ENCODE results near the gene MBOAT1. TPM values are rescaled to one million over a fixed set of nuclear protein-coding genes. Genes with fewer than 3 reads are reported as not detected.

The MBOAT1 gene
- total and polyA plus RNA-seq, 4 experiments from 2014 or later: 0.49 to 24.6 (median 12.5) TPM

GRCh38 chr6:20172842-20173456, 39.3 kb downstream of the MBOAT1 start:
- Mint-ChIP-seq H3K4me1 (peaks cover 32 to 43% (median 35%) of the 10 kb centered on the region in 4 donors), H3K27me3 (no peaks in the 10 kb centered on the region), H3K27ac (peak overlapping the region in 4 of 7 donors; percentile 3 to 85 (median 78)), H3K9me3 (no peaks in the 10 kb centered on the region), H3K4me3 (peak overlapping the region in 1 of 8 donors; percentile 6), H3K36me3 (peaks cover 2 to 7% of the 10 kb centered on the region in 2 donors)
- CTCF ChIA-PET (ENCODE audit: partially characterized antibody): no interaction called here
- Histone ChIP-seq H3K9me3 (ENCODE audit: control insufficient read depth in 1 of 2, low read length in 2 of 2) (no peaks in the 10 kb centered on the region), H3K27me3 (ENCODE audit: insufficient read depth, low read length) (no peaks in the 10 kb centered on the region), H3K4me3 (ENCODE audit: low read length in 2 of 2) (no peak overlapping the region), H3K4me1 (ENCODE audit: insufficient read depth, low read length) (peaks cover 19% of the 10 kb centered on the region), H3K27ac (ENCODE audit: low read depth, low read length) (no peak overlapping the region), H3K36me3 (ENCODE audit: insufficient read depth, low read length) (no peaks in the 10 kb centered on the region)
- POLR2A ChIA-PET (ENCODE audit: partially characterized antibody): no interaction called here
- intact Hi-C loops (cut with micrococcal nuclease): no loop called here
- no peak for DNase-seq

DNA sequence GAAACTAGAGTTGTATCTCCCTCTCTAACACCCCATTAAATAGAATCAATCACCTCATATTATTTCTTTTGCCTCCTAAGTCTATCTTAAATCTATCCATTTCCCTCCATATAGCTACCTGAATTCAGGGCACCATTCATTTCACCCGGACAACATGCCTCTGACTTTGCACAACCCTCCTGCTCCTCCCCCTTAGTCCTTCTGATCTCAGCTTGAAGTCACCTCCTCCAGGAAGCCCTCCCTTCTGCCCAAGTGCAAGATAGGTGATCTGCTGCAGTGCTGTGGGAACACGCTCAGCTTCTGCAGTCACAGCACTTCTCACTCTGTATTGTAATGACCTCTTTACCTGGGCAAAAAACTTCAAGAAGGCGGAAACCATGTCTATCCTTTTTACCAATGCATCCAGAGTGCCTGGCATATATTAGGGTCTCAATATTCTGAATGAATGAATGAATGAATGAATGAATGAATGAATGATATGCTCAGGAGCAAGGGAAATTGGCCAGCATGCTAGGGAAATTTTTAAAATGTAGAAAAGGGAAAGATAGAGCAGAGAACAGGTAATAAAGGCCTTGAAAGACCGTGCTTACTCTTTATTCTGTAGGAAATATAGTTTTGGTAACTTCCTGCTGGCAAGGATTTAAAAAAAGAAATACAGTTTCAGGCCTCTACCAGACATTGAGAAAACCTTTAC, 41.7 kb downstream of the MBOAT1 start:
- Histone ChIP-seq H3K27me3 (ENCODE audit: insufficient read depth, low read length) (no peaks in the 10 kb centered on the region), H3K4me3 (ENCODE audit: low read length in 2 of 2) (no peak overlapping the region), H3K9me3 (ENCODE audit: control insufficient read depth in 1 of 2, low read length in 2 of 2) (no peaks in the 10 kb centered on the region), H3K4me1 (ENCODE audit: insufficient read depth, low read length) (peaks cover 19% of the 10 kb centered on the region), H3K36me3 (ENCODE audit: insufficient read depth, low read length) (no peaks in the 10 kb centered on the region), H3K27ac (ENCODE audit: low read depth, low read length) (no peak overlapping the region)
- no peaks in the 10 kb centered on the region for H3K27me3 Mint-ChIP-seq
- intact Hi-C loops (cut with micrococcal nuclease): no loop called here
- no peak overlapping the region for H3K27ac Mint-ChIP-seq
- ChIA-PET POLR2A (ENCODE audit: partially characterized antibody) (interaction anchor here (1.3 kb wide), 1 partner anchor 42 kb away, joined by 4 read pairs; no protein-coding TSS in a partner anchor), CTCF (ENCODE audit: partially characterized antibody) (interaction anchor here (1.0 kb wide), 1 partner anchor 16 kb away, joined by 3 read pairs; no protein-coding TSS in a partner anchor)
- H3K9me3 Mint-ChIP-seq: no peaks in the 10 kb centered on the region
- DNase-seq: no peak
- peaks cover 34 to 43% (median 35%) of the 10 kb centered on the region in 4 donors for H3K4me1 Mint-ChIP-seq
- H3K4me3 Mint-ChIP-seq: no peak overlapping the region
- peaks cover 9 to 20% of the 10 kb centered on the region in 2 donors for H3K36me3 Mint-ChIP-seq

GRCh38 chr6:20169786-20170185, 42.5 kb downstream of the MBOAT1 start:
- no peak for DNase-seq
- peak overlapping the region in 3 of 7 donors; percentile 0 to 46 (median 8) for H3K27ac Mint-ChIP-seq
- Histone ChIP-seq H3K4me1 (ENCODE audit: insufficient read depth, low read length) (peaks cover 17% of the 10 kb centered on the region), H3K4me3 (ENCODE audit: low read length in 2 of 2) (no peak overlapping the region), H3K36me3 (ENCODE audit: insufficient read depth, low read length) (no peaks in the 10 kb centered on the region), H3K27me3 (ENCODE audit: insufficient read depth, low read length) (no peaks in the 10 kb centered on the region), H3K27ac (ENCODE audit: low read depth, low read length) (no peak overlapping the region), H3K9me3 (ENCODE audit: control insufficient read depth in 1 of 2, low read length in 2 of 2) (no peaks in the 10 kb centered on the region)
- ChIA-PET POLR2A (ENCODE audit: partially characterized antibody) (interaction anchor here (1.3 kb wide), 1 partner anchor 43 kb away, joined by 4 read pairs; no protein-coding TSS in a partner anchor), CTCF (ENCODE audit: partially characterized antibody) (no interaction called here)
- peaks cover 33 to 41% (median 34%) of the 10 kb centered on the region in 4 donors for H3K4me1 Mint-ChIP-seq
- no peak overlapping the region for H3K4me3 Mint-ChIP-seq
- H3K9me3 Mint-ChIP-seq: no peaks in the 10 kb centered on the region
- intact Hi-C loops (cut with micrococcal nuclease): no loop called here
- peaks cover 9 to 20% of the 10 kb centered on the region in 2 donors for H3K36me3 Mint-ChIP-seq
- H3K27me3 Mint-ChIP-seq: no peaks in the 10 kb centered on the region

DNA sequence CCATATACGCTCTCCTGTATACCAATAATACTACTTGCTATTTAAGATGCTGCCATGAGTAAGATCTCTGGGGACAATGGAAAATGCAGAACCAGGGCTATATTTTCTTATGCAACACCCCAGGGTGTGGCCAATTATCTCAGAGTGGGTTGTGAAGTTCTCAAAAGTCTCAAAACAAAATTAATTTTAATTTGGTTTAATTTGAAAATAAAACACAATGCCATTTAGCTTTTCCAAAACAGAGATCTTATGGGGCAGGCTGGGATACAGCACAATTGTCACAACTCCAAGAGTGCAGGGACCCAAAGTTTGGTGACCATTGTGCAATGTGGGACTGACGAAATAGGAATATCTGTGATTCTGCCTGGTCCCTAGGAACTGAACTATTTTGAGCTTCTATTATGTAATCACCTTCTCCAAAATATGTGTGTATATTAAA, 43.1 kb downstream of the MBOAT1 start:
- no peaks in the 10 kb centered on the region for H3K27me3 ChIP-seq (ENCODE audit: insufficient read depth, low read length)
- H3K4me1 Mint-ChIP-seq: peaks cover 26 to 35% (median 28%) of the 10 kb centered on the region in 4 donors
- H3K36me3 ChIP-seq (ENCODE audit: insufficient read depth, low read length): no peaks in the 10 kb centered on the region
- no peaks in the 10 kb centered on the region for H3K27me3 Mint-ChIP-seq
- no peak overlapping the region for H3K27ac ChIP-seq (ENCODE audit: low read depth, low read length)
- no peak overlapping the region for H3K27ac Mint-ChIP-seq
- intact Hi-C loops (cut with micrococcal nuclease): no loop called here
- H3K4me1 ChIP-seq (ENCODE audit: insufficient read depth, low read length): peaks cover 11% of the 10 kb centered on the region
- H3K36me3 Mint-ChIP-seq: peaks cover 9 to 20% of the 10 kb centered on the region in 2 donors
- no peaks in the 10 kb centered on the region for H3K9me3 ChIP-seq (ENCODE audit: control insufficient read depth in 1 of 2, low read length in 2 of 2)
- H3K4me3 ChIP-seq (ENCODE audit: low read length in 2 of 2): no peak overlapping the region
- POLR2A ChIA-PET (ENCODE audit: partially characterized antibody): interaction anchor here (1.3 kb wide), 1 partner anchor 44 kb away, joined by 4 read pairs; no protein-coding TSS in a partner anchor
- H3K9me3 Mint-ChIP-seq: no peaks in the 10 kb centered on the region
- no peak overlapping the region for H3K4me3 Mint-ChIP-seq
- DNase-seq: no peak
- CTCF ChIA-PET (ENCODE audit: partially characterized antibody): no interaction called here

GRCh38 chr6:20168690-20169089, 43.6 kb downstream of the MBOAT1 start:
- Histone ChIP-seq H3K27me3 (ENCODE audit: insufficient read depth, low read length) (no peaks in the 10 kb centered on the region), H3K4me1 (ENCODE audit: insufficient read depth, low read length) (peaks cover 6% of the 10 kb centered on the region), H3K4me3 (ENCODE audit: low read length in 2 of 2) (no peak overlapping the region), H3K27ac (ENCODE audit: low read depth, low read length) (no peak overlapping the region), H3K9me3 (ENCODE audit: control insufficient read depth in 1 of 2, low read length in 2 of 2) (no peaks in the 10 kb centered on the region), H3K36me3 (ENCODE audit: insufficient read depth, low read length) (no peaks in the 10 kb centered on the region)
- H3K36me3 Mint-ChIP-seq: peaks cover 9 to 20% of the 10 kb centered on the region in 2 donors
- H3K4me3 Mint-ChIP-seq: no peak overlapping the region
- DNase-seq: no peak
- no peaks in the 10 kb centered on the region for H3K9me3 Mint-ChIP-seq
- intact Hi-C loops (cut with micrococcal nuclease): no loop called here
- peaks cover 22 to 30% (median 23%) of the 10 kb centered on the region in 4 donors for H3K4me1 Mint-ChIP-seq
- POLR2A ChIA-PET (ENCODE audit: partially characterized antibody): no interaction called here
- no peak overlapping the region for H3K27ac Mint-ChIP-seq
- CTCF ChIA-PET (ENCODE audit: partially characterized antibody): no interaction called here
- no peaks in the 10 kb centered on the region for H3K27me3 Mint-ChIP-seq

DNA sequence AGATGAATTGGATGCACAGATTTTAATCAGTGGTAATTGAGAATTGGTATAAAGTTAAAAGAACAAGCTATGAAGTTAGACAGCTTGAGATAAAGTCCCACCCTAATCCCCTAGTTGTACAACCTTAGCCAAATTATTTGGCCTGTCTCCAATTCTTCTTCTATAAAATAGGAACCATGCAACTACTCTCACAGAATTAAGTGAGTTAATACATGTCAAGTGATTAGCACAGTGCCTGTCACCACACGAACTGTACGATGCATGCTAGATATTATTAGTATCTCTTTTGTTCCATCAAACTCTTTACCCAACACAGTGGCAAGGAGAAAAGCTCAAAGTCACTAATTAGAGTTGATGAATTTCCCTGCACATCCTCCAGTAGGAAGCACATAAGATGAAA, 44.7 kb downstream of the MBOAT1 start:
- Mint-ChIP-seq H3K36me3 (peaks cover 9 to 16% of the 10 kb centered on the region in 2 donors), H3K4me3 (no peak overlapping the region), H3K9me3 (no peaks in the 10 kb centered on the region), H3K4me1 (peaks cover 18 to 20% (median 19%) of the 10 kb centered on the region in 4 donors), H3K27me3 (no peaks in the 10 kb centered on the region), H3K27ac (peak overlapping the region in 1 of 7 donors; percentile 19)
- H3K27me3 ChIP-seq (ENCODE audit: insufficient read depth, low read length): no peaks in the 10 kb centered on the region
- ChIA-PET CTCF (ENCODE audit: partially characterized antibody) (no interaction called here), POLR2A (ENCODE audit: partially characterized antibody) (no interaction called here)
- no peaks in the 10 kb centered on the region for H3K9me3 ChIP-seq (ENCODE audit: control insufficient read depth in 1 of 2, low read length in 2 of 2)
- no peaks in the 10 kb centered on the region for H3K4me1 ChIP-seq (ENCODE audit: insufficient read depth, low read length)
- DNase-seq: no peak
- H3K27ac ChIP-seq (ENCODE audit: low read depth, low read length): no peak overlapping the region
- H3K4me3 ChIP-seq (ENCODE audit: low read length in 2 of 2): no peak overlapping the region
- no peaks in the 10 kb centered on the region for H3K36me3 ChIP-seq (ENCODE audit: insufficient read depth, low read length)
- intact Hi-C loops (cut with micrococcal nuclease): no loop called here

DNA sequence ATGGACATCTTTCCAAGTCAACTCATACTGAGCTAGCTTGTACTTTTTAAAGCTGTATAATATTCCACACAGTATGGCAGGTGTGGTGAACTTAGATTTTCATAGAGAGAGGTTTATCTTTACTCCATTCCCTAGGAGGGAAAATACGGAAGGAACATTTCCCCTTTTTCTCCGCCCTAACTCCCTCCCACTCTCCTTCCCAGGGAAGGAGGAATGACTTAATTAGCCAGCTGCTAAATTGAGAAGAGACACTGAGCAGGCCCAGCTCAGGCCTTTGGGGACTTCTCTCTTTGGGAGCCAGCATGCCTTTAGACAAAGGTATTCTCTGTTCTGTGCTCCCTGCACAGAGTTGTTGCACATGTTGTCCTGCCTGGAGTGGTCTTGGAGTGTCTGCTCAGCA, 46.1 kb downstream of the MBOAT1 start:
- Mint-ChIP-seq H3K4me1 (peaks cover 16 to 24% (median 18%) of the 10 kb centered on the region in 4 donors), H3K36me3 (peaks cover 9 to 20% of the 10 kb centered on the region in 2 donors), H3K9me3 (no peaks in the 10 kb centered on the region), H3K27ac (no peak overlapping the region), H3K4me3 (no peak overlapping the region), H3K27me3 (no peaks in the 10 kb centered on the region)
- Histone ChIP-seq H3K4me3 (ENCODE audit: low read length in 2 of 2) (no peak overlapping the region), H3K36me3 (ENCODE audit: insufficient read depth, low read length) (no peaks in the 10 kb centered on the region), H3K27me3 (ENCODE audit: insufficient read depth, low read length) (no peaks in the 10 kb centered on the region), H3K9me3 (ENCODE audit: control insufficient read depth in 1 of 2, low read length in 2 of 2) (no peaks in the 10 kb centered on the region), H3K27ac (ENCODE audit: low read depth, low read length) (no peak overlapping the region), H3K4me1 (ENCODE audit: insufficient read depth, low read length) (no peaks in the 10 kb centered on the region)
- ChIA-PET POLR2A (ENCODE audit: partially characterized antibody) (no interaction called here), CTCF (ENCODE audit: partially characterized antibody) (interaction anchor here (1.0 to 2.4 kb wide), 2 partner anchors 10 to 40 kb away, joined by 3 to 6 read pairs; no protein-coding TSS in a partner anchor)
- DNase-seq: no peak
- intact Hi-C loops (cut with micrococcal nuclease): no loop called here

Measured in CD4-positive, alpha-beta memory T cell (primary cell).